GM23338 (cell line): ENCODE measurements around the gene AKT2. TPM values are rescaled to one million over a fixed set of nuclear protein-coding genes. Genes with fewer than 3 reads are reported as not detected.

Experiments used
- ATAC-seq: fragments of 200-7000 bp; cut with Tn5 transposase; 3 replicates; pipeline ENCODE4 v1.9.1; 2020
- DNase-seq: peaks from one replicate; pipeline ENCODE4 v3.0.0-alpha.2; 2015; ENCODE audit warnings: low spot score
- H2AFZ ChIP-seq: fragments of 200-600 bp; sonication (generic); 2 replicates; pipeline ENCODE4 v1.8.0; 2016; ENCODE audit warnings: antibody characterized with exemption, mild to moderate bottlenecking, moderate library complexity
- H3F3A ChIP-seq: fragments of 200-600 bp; sonication (generic); replicated peaks from 2 replicates; pipeline ENCODE4 v1.8.0; 2017; ENCODE audit warnings: antibody characterized with exemption, mixed run types, low read depth
- H3K27ac ChIP-seq: fragments of 200-600 bp; sonication (generic); 2 replicates; pipeline ENCODE4 v1.6.1; 2016; ENCODE audit warnings: low read depth
- H3K27me3 ChIP-seq: fragments of 200-600 bp; sonication (generic); 2 replicates; pipeline ENCODE4 v1.8.0; 2016; ENCODE audit warnings: mild to moderate bottlenecking, mixed run types, moderate library complexity; ENCODE audit not compliant: insufficient read depth
- H3K36me3 ChIP-seq: fragments of 200-600 bp; sonication (generic); 2 replicates; pipeline ENCODE4 v1.8.0; 2016; ENCODE audit warnings: mild to moderate bottlenecking; ENCODE audit not compliant: insufficient read depth
- H3K4me1 ChIP-seq: fragments of 200-600 bp; sonication (generic); 2 replicates; pipeline ENCODE4 v1.8.0; 2016; ENCODE audit warnings: mild to moderate bottlenecking, moderate library complexity; ENCODE audit not compliant: insufficient read depth
- H3K4me2 ChIP-seq: fragments of 200-600 bp; sonication (generic); 2 replicates; pipeline ENCODE4 v1.7.1; 2017; ENCODE audit warnings: mixed run types
- H3K4me3 ChIP-seq: fragments of 200-600 bp; sonication (generic); 2 replicates; pipeline ENCODE4 v1.6.1; 2016; ENCODE audit warnings: mixed run types
- H3K79me2 ChIP-seq: fragments of 200-600 bp; sonication (generic); replicated peaks from 2 replicates; pipeline ENCODE4 v1.8.0; 2017; ENCODE audit warnings: mild to moderate bottlenecking; ENCODE audit not compliant: insufficient read depth
- H3K9me2 ChIP-seq: fragments of 200-600 bp; sonication (generic); 2 replicates; pipeline ENCODE4 v1.8.0; 2017; ENCODE audit not compliant: insufficient read depth
- H4K20me1 ChIP-seq: fragments of 200-600 bp; sonication (generic); replicated peaks from 2 replicates; pipeline ENCODE4 v1.8.0; 2017; ENCODE audit warnings: mild to moderate bottlenecking; ENCODE audit not compliant: insufficient read depth
- H3K27ac Mint-ChIP-seq: 2 replicates; pipeline ENCODE4 v1.8.0; 2020; ENCODE audit warnings: inconsistent platforms, mild to moderate bottlenecking, moderate library complexity, mixed read lengths
- H3K27me3 Mint-ChIP-seq: 3 replicates; pipeline ENCODE4 v1.8.0; 2022; ENCODE audit warnings: low read depth, mild to moderate bottlenecking, moderate library complexity, mixed read lengths, inconsistent platforms; ENCODE audit not compliant: insufficient read depth, poor library complexity
- H3K36me3 Mint-ChIP-seq: 3 replicates; pipeline ENCODE4 v1.8.0; 2021; ENCODE audit warnings: low read depth, mild to moderate bottlenecking, inconsistent platforms, moderate library complexity, mixed read lengths
- H3K4me1 Mint-ChIP-seq: 3 replicates; pipeline ENCODE4 v1.8.0; 2020; ENCODE audit warnings: mild to moderate bottlenecking, inconsistent platforms, mixed read lengths
- H3K4me3 Mint-ChIP-seq: 3 replicates; pipeline ENCODE4 v1.8.0; 2021; ENCODE audit warnings: moderate library complexity, mild to moderate bottlenecking, inconsistent platforms, mixed read lengths
- H3K9me3 Mint-ChIP-seq: 3 replicates; pipeline ENCODE4 v1.8.0; 2020; ENCODE audit warnings: moderate library complexity, mild to moderate bottlenecking, inconsistent platforms, mixed read lengths
- CREB1 ChIP-seq: fragments of 250-450 bp; sonication (Bioruptor Pico); IDR thresholded peaks from 2 replicates; pipeline ENCODE4 v1.5.0; 2020; ENCODE audit warnings: low read depth, mild to moderate bottlenecking, moderate library complexity
- EZH2 ChIP-seq: fragments of 200-600 bp; sonication (generic); IDR thresholded peaks from one replicate; pipeline ENCODE4 v1.8.0; 2017; ENCODE audit warnings: antibody characterized with exemption, mild to moderate bottlenecking, low read depth; ENCODE audit not compliant: unreplicated experiment
- EZH2phosphoT487 ChIP-seq: fragments of 200-600 bp; sonication (generic); IDR thresholded peaks from one replicate; pipeline ENCODE4 v1.8.1; 2018; ENCODE audit warnings: antibody characterized with exemption; ENCODE audit not compliant: unreplicated experiment
- JUNB ChIP-seq: IDR thresholded peaks from one replicate; pipeline ENCODE4 v1.6.1; 2016; ENCODE audit warnings: antibody characterized with exemption; ENCODE audit not compliant: unreplicated experiment
- NANOG ChIP-seq: IDR thresholded peaks from 2 replicates; pipeline ENCODE4 v1.6.1; 2016; ENCODE audit warnings: antibody characterized with exemption, borderline replicate concordance
- POLR2AphosphoS5 ChIP-seq: IDR thresholded peaks from 2 replicates; pipeline ENCODE4 v1.6.1; 2016; ENCODE audit warnings: antibody characterized with exemption, low read depth
- ZNF114 ChIP-seq: fragments of 250-450 bp; sonication (Bioruptor Pico); IDR thresholded peaks from 2 replicates; pipeline ENCODE4 v1.5.0; 2020; ENCODE audit warnings: mild to moderate bottlenecking, moderate library complexity
- ZNF331 ChIP-seq: fragments of 250-450 bp; sonication (Bioruptor Pico); IDR thresholded peaks from 2 replicates; pipeline ENCODE4 v1.5.0; 2020; ENCODE audit warnings: low read depth, mild to moderate bottlenecking, moderate library complexity
- polyA plus RNA-seq: library from polyadenylated mRNA; unstranded; fragments of >200 nt; fragmentation: Nextera tagmentation; extraction: Ambion mirVana; gene quantifications from 2 replicates; pipeline ENCODE4 v1.2.1, GENCODE V29; 2016
- total RNA-seq: library from RNA; depleted of rRNA; stranded (reverse); fragments of >200 nt; shearing (Covaris generic); gene quantifications from 2 replicates; pipeline ENCODE4 v1.2.3, GENCODE V29; 2014
- TF ChIP-seq, protein P1 (sequence below): IDR thresholded peaks from 2 replicates; pipeline ENCODE4 v1.6.1; 2016; ENCODE audit warnings: antibody characterized with exemption
- TF ChIP-seq, protein P2 (sequence below): IDR thresholded peaks from one replicate; pipeline ENCODE4 v1.6.1; 2018; ENCODE audit warnings: antibody characterized with exemption; ENCODE audit not compliant: unreplicated experiment
- TF ChIP-seq, protein P3 (sequence below), 2 experiments: fragments of 200-600 bp in 1 of 2; sonication (generic) in 1 of 2; conservative IDR thresholded peaks; 2 replicates each; pipeline versions ENCODE4 v1.5.1 to v1.6.1; 2016 to 2017; ENCODE audit warnings: antibody characterized with exemption in 2 of 2, low read depth in 2 of 2, mild to moderate bottlenecking in 2 of 2, moderate library complexity in 1 of 2

The AKT2 gene
- total and polyA plus RNA-seq, 2 experiments from 2014 or later: 17.6 to 123 TPM

DNA sequence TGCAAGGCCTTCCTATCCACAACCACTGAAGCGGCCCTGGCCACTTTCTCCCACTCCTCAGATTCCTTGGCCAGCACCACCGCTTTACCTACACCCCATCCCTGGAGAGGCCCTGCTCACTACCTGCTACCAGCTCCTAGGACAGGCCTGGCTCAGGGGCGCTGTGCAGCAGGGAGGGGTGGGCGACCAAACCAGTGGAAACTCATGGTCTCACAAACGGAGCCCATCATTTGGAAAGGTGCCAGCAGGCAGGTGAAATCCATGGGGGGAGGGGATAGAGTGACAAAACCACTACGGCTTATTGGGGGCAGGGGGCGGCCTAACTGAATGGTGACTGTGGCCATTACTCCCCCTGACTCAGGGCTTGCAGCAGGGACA, 35.4 kb upstream of the AKT2 start:
- H3K9me2 ChIP-seq: no peaks in the 10 kb centered on the region
- H2AFZ ChIP-seq: no peak overlapping the region
- no peaks in the 10 kb centered on the region for H3K27me3 ChIP-seq
- no peaks in the 10 kb centered on the region for H3F3A ChIP-seq
- Mint-ChIP-seq H3K4me3 (no peak overlapping the region), H3K36me3 (peaks cover 30% of the 10 kb centered on the region), H3K27me3 (peaks cover 4% of the 10 kb centered on the region), H3K4me1 (peaks cover 5% of the 10 kb centered on the region; the same call in 1 of the 3 replicates), H3K9me3 (peaks cover 2% of the 10 kb centered on the region; the same call in 1 of the 3 replicates), H3K27ac (no peak overlapping the region; the same call in 1 of the 2 replicates)
- no peaks in the 10 kb centered on the region for H3K36me3 ChIP-seq
- peaks cover 6% of the 10 kb centered on the region for H4K20me1 ChIP-seq
- no peak overlapping the region for H3K27ac ChIP-seq
- no peak overlapping the region for H3K4me3 ChIP-seq
- ATAC-seq (no peak), DNase-seq (no peak)
- no peaks in the 10 kb centered on the region for H3K79me2 ChIP-seq
- TF ChIP-seq ZNF114: no peak
- TF ChIP-seq EZH2: no peak
- TF ChIP-seq JUNB: no peak
- no peak for TF ChIP-seq NANOG
- no peak overlapping the region for H3K4me2 ChIP-seq
- no peaks in the 10 kb centered on the region for H3K4me1 ChIP-seq

DNA sequence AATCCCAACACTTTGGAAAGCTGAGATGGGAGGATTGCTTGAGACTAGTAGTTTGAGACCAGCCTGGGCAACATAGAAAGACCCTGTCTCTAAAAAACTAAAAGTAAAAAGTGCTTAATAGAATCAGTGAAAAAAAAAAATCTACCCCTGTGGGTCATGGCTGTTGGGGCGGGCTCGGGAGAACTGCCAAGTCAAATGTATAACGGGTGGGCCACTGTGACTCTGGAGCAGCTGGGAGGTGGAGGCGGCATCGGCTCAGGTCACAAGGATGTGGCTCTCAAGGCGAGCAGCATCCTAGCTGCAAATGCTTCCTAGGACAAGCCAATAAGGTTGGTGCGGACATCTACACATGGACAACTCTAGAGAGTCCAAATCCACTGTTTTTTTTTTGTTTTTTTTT, 32.2 kb upstream of the AKT2 start:
- Histone ChIP-seq H2AFZ (no peak overlapping the region), H3K27ac (no peak overlapping the region), H3K4me2 (no peak overlapping the region), H3F3A (no peaks in the 10 kb centered on the region), H4K20me1 (peaks cover 3% of the 10 kb centered on the region), H3K27me3 (no peaks in the 10 kb centered on the region), H3K36me3 (no peaks in the 10 kb centered on the region), H3K9me2 (no peaks in the 10 kb centered on the region), H3K4me1 (no peaks in the 10 kb centered on the region), H3K4me3 (no peak overlapping the region), H3K79me2 (no peaks in the 10 kb centered on the region)
- Mint-ChIP-seq H3K9me3 (peaks cover under 1% of the 10 kb centered on the region; the same call in 1 of the 3 replicates), H3K36me3 (peaks cover 8% of the 10 kb centered on the region), H3K27me3 (peaks cover 4% of the 10 kb centered on the region), H3K4me3 (no peak overlapping the region), H3K4me1 (peaks cover 5% of the 10 kb centered on the region; the same call in 1 of the 3 replicates), H3K27ac (no peak overlapping the region)
- DNase-seq: no peak
- no peak for ATAC-seq
- TF ChIP-seq CREB1 (CRISPR knock-in tag) (no peak), POLR2AphosphoS5 (no peak), EZH2phosphoT487 (no peak), EZH2 (no peak), ZNF114 (no peak), NANOG (no peak), ZNF331 (no peak)
- TF ChIP-seq, protein P1, sequence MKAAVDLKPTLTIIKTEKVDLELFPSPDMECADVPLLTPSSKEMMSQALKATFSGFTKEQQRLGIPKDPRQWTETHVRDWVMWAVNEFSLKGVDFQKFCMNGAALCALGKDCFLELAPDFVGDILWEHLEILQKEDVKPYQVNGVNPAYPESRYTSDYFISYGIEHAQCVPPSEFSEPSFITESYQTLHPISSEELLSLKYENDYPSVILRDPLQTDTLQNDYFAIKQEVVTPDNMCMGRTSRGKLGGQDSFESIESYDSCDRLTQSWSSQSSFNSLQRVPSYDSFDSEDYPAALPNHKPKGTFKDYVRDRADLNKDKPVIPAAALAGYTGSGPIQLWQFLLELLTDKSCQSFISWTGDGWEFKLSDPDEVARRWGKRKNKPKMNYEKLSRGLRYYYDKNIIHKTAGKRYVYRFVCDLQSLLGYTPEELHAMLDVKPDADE: no peak
- TF ChIP-seq, protein P2, sequence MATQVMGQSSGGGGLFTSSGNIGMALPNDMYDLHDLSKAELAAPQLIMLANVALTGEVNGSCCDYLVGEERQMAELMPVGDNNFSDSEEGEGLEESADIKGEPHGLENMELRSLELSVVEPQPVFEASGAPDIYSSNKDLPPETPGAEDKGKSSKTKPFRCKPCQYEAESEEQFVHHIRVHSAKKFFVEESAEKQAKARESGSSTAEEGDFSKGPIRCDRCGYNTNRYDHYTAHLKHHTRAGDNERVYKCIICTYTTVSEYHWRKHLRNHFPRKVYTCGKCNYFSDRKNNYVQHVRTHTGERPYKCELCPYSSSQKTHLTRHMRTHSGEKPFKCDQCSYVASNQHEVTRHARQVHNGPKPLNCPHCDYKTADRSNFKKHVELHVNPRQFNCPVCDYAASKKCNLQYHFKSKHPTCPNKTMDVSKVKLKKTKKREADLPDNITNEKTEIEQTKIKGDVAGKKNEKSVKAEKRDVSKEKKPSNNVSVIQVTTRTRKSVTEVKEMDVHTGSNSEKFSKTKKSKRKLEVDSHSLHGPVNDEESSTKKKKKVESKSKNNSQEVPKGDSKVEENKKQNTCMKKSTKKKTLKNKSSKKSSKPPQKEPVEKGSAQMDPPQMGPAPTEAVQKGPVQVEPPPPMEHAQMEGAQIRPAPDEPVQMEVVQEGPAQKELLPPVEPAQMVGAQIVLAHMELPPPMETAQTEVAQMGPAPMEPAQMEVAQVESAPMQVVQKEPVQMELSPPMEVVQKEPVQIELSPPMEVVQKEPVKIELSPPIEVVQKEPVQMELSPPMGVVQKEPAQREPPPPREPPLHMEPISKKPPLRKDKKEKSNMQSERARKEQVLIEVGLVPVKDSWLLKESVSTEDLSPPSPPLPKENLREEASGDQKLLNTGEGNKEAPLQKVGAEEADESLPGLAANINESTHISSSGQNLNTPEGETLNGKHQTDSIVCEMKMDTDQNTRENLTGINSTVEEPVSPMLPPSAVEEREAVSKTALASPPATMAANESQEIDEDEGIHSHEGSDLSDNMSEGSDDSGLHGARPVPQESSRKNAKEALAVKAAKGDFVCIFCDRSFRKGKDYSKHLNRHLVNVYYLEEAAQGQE: no peak
- TF ChIP-seq, protein P3, sequence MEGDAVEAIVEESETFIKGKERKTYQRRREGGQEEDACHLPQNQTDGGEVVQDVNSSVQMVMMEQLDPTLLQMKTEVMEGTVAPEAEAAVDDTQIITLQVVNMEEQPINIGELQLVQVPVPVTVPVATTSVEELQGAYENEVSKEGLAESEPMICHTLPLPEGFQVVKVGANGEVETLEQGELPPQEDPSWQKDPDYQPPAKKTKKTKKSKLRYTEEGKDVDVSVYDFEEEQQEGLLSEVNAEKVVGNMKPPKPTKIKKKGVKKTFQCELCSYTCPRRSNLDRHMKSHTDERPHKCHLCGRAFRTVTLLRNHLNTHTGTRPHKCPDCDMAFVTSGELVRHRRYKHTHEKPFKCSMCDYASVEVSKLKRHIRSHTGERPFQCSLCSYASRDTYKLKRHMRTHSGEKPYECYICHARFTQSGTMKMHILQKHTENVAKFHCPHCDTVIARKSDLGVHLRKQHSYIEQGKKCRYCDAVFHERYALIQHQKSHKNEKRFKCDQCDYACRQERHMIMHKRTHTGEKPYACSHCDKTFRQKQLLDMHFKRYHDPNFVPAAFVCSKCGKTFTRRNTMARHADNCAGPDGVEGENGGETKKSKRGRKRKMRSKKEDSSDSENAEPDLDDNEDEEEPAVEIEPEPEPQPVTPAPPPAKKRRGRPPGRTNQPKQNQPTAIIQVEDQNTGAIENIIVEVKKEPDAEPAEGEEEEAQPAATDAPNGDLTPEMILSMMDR (conservative IDR thresholded peaks at IDR 0.05; ENCODE audit: low read depth in 2 of 2): no peak
